Keratinocyte (primary cell): ENCODE results near the gene SCAF8.

ENCODE experiments used
- CTCF ChIP-seq, 3 experiments: IDR thresholded peaks in 1 of 3; conservative IDR thresholded peaks in 1 of 3; optimal IDR thresholded peaks in 1 of 3; 2 replicates in 2 of 3; 3 replicates in 1 of 3; pipeline versions ENCODE3 to v1.5.1; 2011; ENCODE audit warnings: low read length in 3 of 3, mild to moderate bottlenecking in 3 of 3, moderate library complexity in 2 of 3, control low read depth in 1 of 3, inconsistent platforms in 1 of 3; ENCODE audit not compliant: insufficient read depth in 2 of 3; ENCODE audit errors: extremely low read depth in 1 of 3
- EZH2 ChIP-seq: IDR thresholded peaks from one replicate; pipeline ENCODE4 v1.6.1; 2012; ENCODE audit warnings: inconsistent platforms, mild to moderate bottlenecking, low read length, moderate library complexity

- TF ChIP-seq EZH2: no peak
- TF ChIP-seq CTCF (optimal IDR thresholded peaks at IDR 0.05 in 1 of 3, IDR thresholded peaks at IDR 0.05 in 1 of 3, conservative IDR thresholded peaks at IDR 0.05 in 1 of 3; ENCODE audit: extremely low read depth in 1 of 3, insufficient read depth in 2 of 3, low read length in 3 of 3): no peak
Observed at GRCh38 chr6:154821099-154821498, 87.9 kb downstream of the SCAF8 start.
